Measurements from ENCODE around the gene ENG.

Gene ENG

GRCh38 chr9:127817881-127818434 lies 36.5 kb downstream of the ENG start (continued):
- TF ChIP-seq ATF2 (tag by site-specific recombination; IDR thresholded peaks at IDR 0.05; ENCODE audit: low read depth): no peak
- TF ChIP-seq KLF7 (tag by site-specific recombination; IDR thresholded peaks at IDR 0.05; ENCODE audit: borderline replicate concordance): no peak
- TF ChIP-seq, protein P1, sequence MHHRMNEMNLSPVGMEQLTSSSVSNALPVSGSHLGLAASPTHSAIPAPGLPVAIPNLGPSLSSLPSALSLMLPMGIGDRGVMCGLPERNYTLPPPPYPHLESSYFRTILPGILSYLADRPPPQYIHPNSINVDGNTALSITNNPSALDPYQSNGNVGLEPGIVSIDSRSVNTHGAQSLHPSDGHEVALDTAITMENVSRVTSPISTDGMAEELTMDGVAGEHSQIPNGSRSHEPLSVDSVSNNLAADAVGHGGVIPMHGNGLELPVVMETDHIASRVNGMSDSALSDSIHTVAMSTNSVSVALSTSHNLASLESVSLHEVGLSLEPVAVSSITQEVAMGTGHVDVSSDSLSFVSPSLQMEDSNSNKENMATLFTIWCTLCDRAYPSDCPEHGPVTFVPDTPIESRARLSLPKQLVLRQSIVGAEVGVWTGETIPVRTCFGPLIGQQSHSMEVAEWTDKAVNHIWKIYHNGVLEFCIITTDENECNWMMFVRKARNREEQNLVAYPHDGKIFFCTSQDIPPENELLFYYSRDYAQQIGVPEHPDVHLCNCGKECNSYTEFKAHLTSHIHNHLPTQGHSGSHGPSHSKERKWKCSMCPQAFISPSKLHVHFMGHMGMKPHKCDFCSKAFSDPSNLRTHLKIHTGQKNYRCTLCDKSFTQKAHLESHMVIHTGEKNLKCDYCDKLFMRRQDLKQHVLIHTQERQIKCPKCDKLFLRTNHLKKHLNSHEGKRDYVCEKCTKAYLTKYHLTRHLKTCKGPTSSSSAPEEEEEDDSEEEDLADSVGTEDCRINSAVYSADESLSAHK (tag by site-specific recombination; IDR thresholded peaks at IDR 0.05): no peak
- TF ChIP-seq ZNF121 (tag by site-specific recombination; IDR thresholded peaks at IDR 0.05): no peak

DNA sequence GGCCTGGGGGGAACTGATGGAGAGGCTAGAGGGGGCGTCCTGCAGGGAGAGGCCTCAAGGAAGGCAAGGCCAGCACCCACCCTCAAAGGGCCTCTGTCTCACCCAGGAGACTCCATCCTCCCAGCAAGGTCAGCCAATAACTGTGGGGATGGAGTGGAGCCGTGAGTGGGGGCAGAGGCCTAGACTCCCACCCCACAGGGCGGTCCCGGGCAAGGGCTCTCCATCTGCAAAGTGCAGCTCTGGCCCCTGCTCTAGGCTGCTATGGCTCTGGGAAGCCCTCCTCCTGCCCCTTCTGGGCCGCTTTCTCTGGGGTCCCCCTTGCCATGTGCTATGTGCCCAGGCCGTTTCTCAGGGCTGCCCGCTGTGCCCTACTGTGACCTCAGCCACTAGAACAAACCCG lies 37.7 kb downstream of the ENG start:
- no peaks in the 10 kb centered on the region for H3K4me1 ChIP-seq (ENCODE audit: control insufficient read depth, insufficient read depth, low read length)
- H3K4me3 ChIP-seq (ENCODE audit: low read depth, low read length): no peak overlapping the region
- no peak overlapping the region for H3K27ac ChIP-seq (ENCODE audit: extremely low read depth, low read depth, low read length)
- POLR2A ChIA-PET: interaction anchor here (0.8 to 1.3 kb wide), 2 partner anchors 8 to 16 kb away, joined by 7 to 8 read pairs; no protein-coding TSS in a partner anchor
- TF ChIP-seq BCL11B (tag by site-specific recombination; IDR thresholded peaks at IDR 0.05; ENCODE audit: low read depth) (no peak), ZNF623 (tag by site-specific recombination; IDR thresholded peaks at IDR 0.05) (no peak), ZNF2 (tag by site-specific recombination; IDR thresholded peaks at IDR 0.05) (no peak), ZNF335 (tag by site-specific recombination; conservative IDR thresholded peaks at IDR 0.05) (no peak), ZNF239 (tag by site-specific recombination; IDR thresholded peaks at IDR 0.05) (no peak), ZNF175 (tag by site-specific recombination; IDR thresholded peaks at IDR 0.05) (no peak), ZNF843 (tag by site-specific recombination; IDR thresholded peaks at IDR 0.05) (no peak), ZNF324 (tag by site-specific recombination; IDR thresholded peaks at IDR 0.05) (no peak), ZNF830 (tag by site-specific recombination; IDR thresholded peaks at IDR 0.05; ENCODE audit: low read depth) (no peak), FEZF1 (tag by site-specific recombination; IDR thresholded peaks at IDR 0.05) (no peak), ZNF19 (tag by site-specific recombination; IDR thresholded peaks at IDR 0.05; ENCODE audit: low read depth) (no peak)
- peaks cover 0 to 34% of the 10 kb centered on the region in 2 experiments; a peak in 2 of 3 replicates for H3K36me3 ChIP-seq (ENCODE audit: control insufficient read depth in 2 of 2, insufficient read depth in 1 of 2, low read length in 2 of 2)
- H3K9me3 ChIP-seq (ENCODE audit: control insufficient read depth, insufficient read depth, low read depth, low read length): no peaks in the 10 kb centered on the region
- CTCF ChIA-PET: interaction anchor here (0.8 kb wide), 1 partner anchor 105 kb away, joined by 3 read pairs; no protein-coding TSS in a partner anchor

DNA sequence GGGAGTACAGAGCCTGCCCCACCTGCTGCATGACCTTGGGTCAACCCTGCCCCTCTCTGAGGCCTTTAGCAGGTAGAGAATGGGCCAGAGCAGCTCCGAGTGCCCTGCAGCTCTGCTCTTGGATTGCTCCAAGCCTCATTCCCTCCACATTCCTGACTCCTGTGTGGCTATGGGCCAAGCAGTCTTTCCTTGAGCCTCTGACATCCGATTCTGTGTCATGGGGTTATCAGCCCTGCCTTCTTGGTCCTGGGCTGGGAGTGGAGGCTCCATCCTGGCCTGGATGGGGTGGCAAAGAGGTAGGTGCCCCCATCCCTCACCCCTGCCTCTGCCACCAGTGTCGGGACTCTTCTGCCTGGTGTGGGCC lies 38.1 kb downstream of the ENG start:
- H3K27ac ChIP-seq (ENCODE audit: extremely low read depth, low read depth, low read length): no peak overlapping the region
- H3K4me1 ChIP-seq (ENCODE audit: control insufficient read depth, insufficient read depth, low read length): no peaks in the 10 kb centered on the region
- CTCF ChIA-PET: no interaction called here
- POLR2A ChIA-PET: interaction anchor here (0.8 kb wide), 1 partner anchor 15 kb away, joined by 7 read pairs; no protein-coding TSS in a partner anchor
- peaks cover 0 to 35% of the 10 kb centered on the region in 2 experiments; a peak in 2 of 3 replicates for H3K36me3 ChIP-seq (ENCODE audit: control insufficient read depth in 2 of 2, insufficient read depth in 1 of 2, low read length in 2 of 2)
- no peak overlapping the region for H3K4me3 ChIP-seq (ENCODE audit: low read depth, low read length)
- H3K9me3 ChIP-seq (ENCODE audit: control insufficient read depth, insufficient read depth, low read depth, low read length): no peaks in the 10 kb centered on the region
- no peak for TF ChIP-seq ZNF529 (tag by site-specific recombination; IDR thresholded peaks at IDR 0.05; ENCODE audit: insufficient replicate concordance)
- no peak for TF ChIP-seq EGR2 (tag by site-specific recombination; IDR thresholded peaks at IDR 0.05; ENCODE audit: low read depth)
- TF ChIP-seq KLF16 (tag by site-specific recombination; IDR thresholded peaks at IDR 0.05): no peak
- TF ChIP-seq ZIC2 (tag by site-specific recombination; IDR thresholded peaks at IDR 0.05): no peak
- TF ChIP-seq ZNF2 (tag by site-specific recombination; IDR thresholded peaks at IDR 0.05): no peak
- TF ChIP-seq ZNF692 (tag by site-specific recombination; IDR thresholded peaks at IDR 0.05): no peak
- no peak for TF ChIP-seq ZNF157 (tag by site-specific recombination; IDR thresholded peaks at IDR 0.05)
- no peak for TF ChIP-seq ZBTB1 (tag by site-specific recombination; IDR thresholded peaks at IDR 0.05)
- no peak for TF ChIP-seq ZNF404 (tag by site-specific recombination; IDR thresholded peaks at IDR 0.05)
- TF ChIP-seq ZBTB7A (tag by site-specific recombination; IDR thresholded peaks at IDR 0.05; ENCODE audit: low read depth): no peak
- TF ChIP-seq, protein P2, sequence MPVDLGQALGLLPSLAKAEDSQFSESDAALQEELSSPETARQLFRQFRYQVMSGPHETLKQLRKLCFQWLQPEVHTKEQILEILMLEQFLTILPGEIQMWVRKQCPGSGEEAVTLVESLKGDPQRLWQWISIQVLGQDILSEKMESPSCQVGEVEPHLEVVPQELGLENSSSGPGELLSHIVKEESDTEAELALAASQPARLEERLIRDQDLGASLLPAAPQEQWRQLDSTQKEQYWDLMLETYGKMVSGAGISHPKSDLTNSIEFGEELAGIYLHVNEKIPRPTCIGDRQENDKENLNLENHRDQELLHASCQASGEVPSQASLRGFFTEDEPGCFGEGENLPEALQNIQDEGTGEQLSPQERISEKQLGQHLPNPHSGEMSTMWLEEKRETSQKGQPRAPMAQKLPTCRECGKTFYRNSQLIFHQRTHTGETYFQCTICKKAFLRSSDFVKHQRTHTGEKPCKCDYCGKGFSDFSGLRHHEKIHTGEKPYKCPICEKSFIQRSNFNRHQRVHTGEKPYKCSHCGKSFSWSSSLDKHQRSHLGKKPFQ (tag by site-specific recombination; IDR thresholded peaks at IDR 0.05): no peak
- no peak for TF ChIP-seq SETDB1 (IDR thresholded peaks at IDR 0.05; ENCODE audit: insufficient read length, low read length)
- no peak for TF ChIP-seq ZNF580 (tag by site-specific recombination; IDR thresholded peaks at IDR 0.05)
- no peak for TF ChIP-seq SP3 (tag by site-specific recombination; IDR thresholded peaks at IDR 0.05)
- no peak for TF ChIP-seq FEZF1 (tag by site-specific recombination; IDR thresholded peaks at IDR 0.05)

All from HEK293 (cell line).